Endothelial cell of umbilical vein (primary cell): ENCODE measurements around the gene GET4. TPM values are rescaled to one million over a fixed set of nuclear protein-coding genes. Genes with fewer than 3 reads are reported as not detected.

ENCODE experiments used
- BruUV-seq: library from RNA; stranded (reverse); fragments of 400-500 nt; replicated peaks from 2 replicates; lab custom pipeline; 2021; lab: Mats Ljungman, UMichigan
- CTCF ChIA-PET: fragments of 300-600, 350-600 bp; sonication (Branson Sonifier 250); formaldehyde crosslinking; loops from one replicate; lab custom pipeline; 2021; ENCODE audit warnings: antibody characterized with exemption, inconsistent platforms; lab: Charles Lee
- POLR2A ChIA-PET: fragments of 300-600, 350-600 bp; sonication (Branson Sonifier 250); formaldehyde crosslinking; loops from one replicate; lab custom pipeline; 2021; ENCODE audit warnings: antibody characterized with exemption, inconsistent platforms; lab: Charles Lee
- DNase-seq: peaks from one replicate; pipeline ENCODE4 v3.0.0-alpha.2; 2011; ENCODE audit warnings: low read depth, low spot score
- FAIRE-seq: peaks from 2 replicates; lab custom pipeline; 2011; peaks lifted over from hg19 to GRCh38; lab: Jason Lieb, UNC
- H2AFZ ChIP-seq: 2 replicates; pipeline ENCODE4 v1.6.0; 2012; ENCODE audit warnings: low read depth, low read length, control low read depth, inconsistent platforms
- H3K27ac ChIP-seq: 2 replicates; pipeline ENCODE4 v1.5.1; 2011; ENCODE audit warnings: low read depth, mild to moderate bottlenecking, control low read depth, low read length, moderate library complexity; ENCODE audit not compliant: insufficient read depth
- H3K27me3 ChIP-seq, 2 experiments: 2 replicates each; pipeline versions ENCODE4 v1.6.0 to v1.6.1; 2011; ENCODE audit warnings: low read length in 2 of 2, mixed read lengths in 1 of 2; ENCODE audit not compliant: control insufficient read depth in 2 of 2, insufficient read depth in 2 of 2
- H3K36me3 ChIP-seq, 2 experiments: 2 replicates in 1 of 2; 3 replicates in 1 of 2; pipeline ENCODE4 v1.5.1; 2011; ENCODE audit warnings: low read length in 2 of 2, mild to moderate bottlenecking in 1 of 2, moderate library complexity in 1 of 2; ENCODE audit not compliant: control insufficient read depth in 2 of 2, insufficient read depth in 2 of 2; ENCODE audit errors: extremely low read depth in 1 of 2
- H3K4me1 ChIP-seq: 3 replicates; pipeline ENCODE4 v1.5.1; 2011; ENCODE audit warnings: mild to moderate bottlenecking, low read length; ENCODE audit not compliant: control insufficient read depth, insufficient read depth; ENCODE audit errors: extremely low read depth
- H3K4me2 ChIP-seq: 2 replicates; pipeline ENCODE4 v1.6.1; 2011; ENCODE audit warnings: low read length, control low read depth, mixed read lengths; ENCODE audit not compliant: insufficient read depth
- H3K4me3 ChIP-seq, 3 experiments: fragments of 200-600 bp in 1 of 3; sonication (generic), shearing (Covaris generic) in 1 of 3; replicated peaks in 1 of 3; 2 replicates each; pipeline ENCODE4 v1.5.1; 2011 to 2016; ENCODE audit warnings: control low read depth in 3 of 3, low read length in 3 of 3, mild to moderate bottlenecking in 2 of 3, inconsistent platforms in 1 of 3, low read depth in 1 of 3, moderate library complexity in 1 of 3; ENCODE audit not compliant: insufficient read depth in 1 of 3
- H3K79me2 ChIP-seq: 2 replicates; pipeline ENCODE4 v1.6.0; 2012; ENCODE audit warnings: low read length, inconsistent platforms; ENCODE audit not compliant: control insufficient read depth, insufficient read depth
- H3K9ac ChIP-seq: replicated peaks from 2 replicates; pipeline ENCODE3; 2011; ENCODE audit warnings: low read length, control low read depth; ENCODE audit not compliant: insufficient read depth; ENCODE audit errors: extremely low read depth
- H3K9me1 ChIP-seq: replicated peaks from 3 replicates; pipeline ENCODE4 v1.6.0; 2011; ENCODE audit warnings: mild to moderate bottlenecking, low read length; ENCODE audit not compliant: control insufficient read depth, insufficient read depth; ENCODE audit errors: extremely low read depth
- H3K9me3 ChIP-seq: replicated peaks from 2 replicates; pipeline ENCODE4 v1.5.1; 2012; ENCODE audit warnings: low read length, inconsistent platforms; ENCODE audit not compliant: control insufficient read depth, insufficient read depth
- H4K20me1 ChIP-seq: replicated peaks from 2 replicates; pipeline ENCODE3; 2011; ENCODE audit warnings: mild to moderate bottlenecking, low read length; ENCODE audit not compliant: control insufficient read depth, insufficient read depth; ENCODE audit errors: extremely low read depth
- EZH2 ChIP-seq: IDR thresholded peaks from 2 replicates; pipeline ENCODE4 v1.6.1; 2012; ENCODE audit warnings: borderline replicate concordance, low read depth, mild to moderate bottlenecking, moderate library complexity, low read length, inconsistent platforms; ENCODE audit not compliant: severe bottlenecking
- FOS ChIP-seq: IDR thresholded peaks from 2 replicates; pipeline ENCODE4 v1.6.1; 2011; ENCODE audit warnings: mild to moderate bottlenecking, low read length, moderate library complexity, borderline replicate concordance; ENCODE audit not compliant: insufficient read depth
- GATA2 ChIP-seq: IDR thresholded peaks from 2 replicates; pipeline ENCODE4 v1.7.0; 2011; ENCODE audit warnings: low read depth, mild to moderate bottlenecking, moderate library complexity, mixed read lengths, low read length; ENCODE audit not compliant: insufficient read length, insufficient read depth
- JUN ChIP-seq: IDR thresholded peaks from 2 replicates; pipeline ENCODE4 v1.6.1; 2011; ENCODE audit warnings: borderline replicate concordance, low read depth; ENCODE audit not compliant: insufficient read length, insufficient read depth
- MAX ChIP-seq: IDR thresholded peaks from 2 replicates; pipeline ENCODE4 v1.6.1; 2011; ENCODE audit not compliant: insufficient read depth, insufficient read length
- MYC ChIP-seq: IDR thresholded peaks from one replicate; pipeline ENCODE4 v1.6.1; 2011; ENCODE audit warnings: mild to moderate bottlenecking, low read depth, low read length
- POLR2A ChIP-seq: IDR thresholded peaks from 2 replicates; pipeline ENCODE4 v1.6.1; 2012; ENCODE audit warnings: low read depth, mild to moderate bottlenecking, control low read depth, low read length
- POLR2AphosphoS5 ChIP-seq: IDR thresholded peaks from 2 replicates; pipeline ENCODE4 v1.6.1; 2012; ENCODE audit warnings: low read depth, mild to moderate bottlenecking, control low read depth, low read length, moderate library complexity; ENCODE audit not compliant: insufficient read depth
- dilution Hi-C: fragments of 300-500 bp; cut with MboI; formaldehyde crosslinking; loops from one replicate; pipeline ENCODE4 v1.15.0; 2019; ENCODE audit warnings: low sequenced_read_pairs; ENCODE audit not compliant: extremely low pct_ligation_motif_present
- intact Hi-C: fragments of 100-400 bp; cut with micrococcal nuclease; formaldehyde crosslinking; loops from one replicate; pipeline ENCODE4 v1.10.0; 2022
- polyA plus RNA-seq, 4 experiments: library from polyadenylated mRNA; depleted of rRNA in 3 of 4; stranded (reverse) in 3 of 4; unstranded in 1 of 4; fragments of >200 nt; gene quantifications; 2 replicates each; pipeline versions ENCODE4 v1.2.1 to v1.2.3, GENCODE V29; 2011 to 2012; ENCODE audit warnings: missing spikeins in 1 of 4
- total RNA-seq: library from RNA; stranded (reverse); gene quantifications from 2 replicates; pipeline ENCODE4 v1.2.3, GENCODE V29; 2021
- TF ChIP-seq, protein P1 (sequence below), 2 donors: IDR thresholded peaks; 1 replicate in 1 of 2; 2 replicates in 1 of 2; pipeline ENCODE4 v1.5.1; 2011; ENCODE audit warnings: low read length in 2 of 2, mild to moderate bottlenecking in 2 of 2, moderate library complexity in 2 of 2, control low read depth in 1 of 2, inconsistent platforms in 1 of 2, low read depth in 1 of 2; ENCODE audit not compliant: insufficient read depth in 1 of 2; ENCODE audit errors: extremely low read depth in 1 of 2

Gene GET4
- total and polyA plus RNA-seq, 2 donors (not counting 3 experiments of a cell fraction or from before 2014, with no cell fraction given): 48.4 to 58.1 TPM

DNA sequence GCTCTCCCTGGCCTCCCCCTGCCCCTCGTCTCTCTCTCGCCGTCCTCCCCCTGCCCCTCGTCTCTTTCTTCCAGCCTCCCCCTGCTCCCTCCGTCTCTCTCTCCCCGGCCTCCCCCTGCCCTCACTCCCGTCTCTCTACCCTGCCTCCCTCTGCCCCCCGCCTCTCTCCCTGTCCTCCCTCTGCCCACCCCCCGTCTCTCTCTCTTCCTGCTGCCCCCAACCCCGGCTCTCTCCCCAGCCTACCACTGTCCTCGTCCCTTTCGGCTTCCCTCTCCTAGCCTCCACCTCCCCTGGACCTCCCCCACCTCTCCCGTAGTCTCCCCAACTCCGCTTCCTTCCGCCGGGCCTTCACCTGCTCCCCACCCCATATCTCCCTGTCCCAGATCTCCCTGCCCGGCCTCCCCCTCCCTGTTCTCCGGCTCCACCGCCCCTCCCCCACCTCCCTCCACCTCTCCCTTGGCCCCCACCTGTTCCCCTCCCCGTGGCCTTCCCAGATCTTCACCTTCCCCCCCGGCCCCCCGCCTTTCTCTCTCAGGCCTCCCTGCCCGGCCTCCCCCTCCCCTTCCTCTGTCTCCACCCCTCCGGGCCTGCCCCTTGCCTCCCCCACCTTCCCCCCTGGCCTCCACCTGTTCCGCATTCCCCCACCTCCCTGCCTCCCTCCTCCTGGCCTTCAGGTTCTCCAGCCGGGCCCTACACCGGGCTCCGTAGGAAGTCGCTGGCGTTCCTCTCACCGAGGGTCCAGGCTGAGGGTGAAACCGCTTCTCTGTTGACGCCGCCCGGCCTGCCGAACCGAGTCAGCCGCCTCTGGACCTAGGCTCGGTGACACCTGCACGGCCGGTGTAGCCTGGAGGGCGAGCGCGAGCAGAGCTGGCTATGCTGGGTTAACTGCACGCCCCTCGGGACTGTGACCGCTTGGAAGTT, 1.2 kb downstream of the GET4 start:
- intact Hi-C loops: loop anchor here (2.0 to 5.0 kb wide), 2 partner anchors 65 to 275 kb away; no protein-coding TSS in a partner anchor
- H3K9ac ChIP-seq: peak overlapping the region; percentile 79
- BruUV-seq: no TSS peak
- peak overlapping the region; percentile 66 to 99 (median 75) for H3K4me3 ChIP-seq
- ChIA-PET POLR2A (no interaction called here), CTCF (interaction anchor here (1.0 kb wide), 1 partner anchor 20 kb away, joined by 4 read pairs; no protein-coding TSS in a partner anchor)
- no peak for TF ChIP-seq POLR2A
- no peak for TF ChIP-seq EZH2
- TF ChIP-seq, protein P1, sequence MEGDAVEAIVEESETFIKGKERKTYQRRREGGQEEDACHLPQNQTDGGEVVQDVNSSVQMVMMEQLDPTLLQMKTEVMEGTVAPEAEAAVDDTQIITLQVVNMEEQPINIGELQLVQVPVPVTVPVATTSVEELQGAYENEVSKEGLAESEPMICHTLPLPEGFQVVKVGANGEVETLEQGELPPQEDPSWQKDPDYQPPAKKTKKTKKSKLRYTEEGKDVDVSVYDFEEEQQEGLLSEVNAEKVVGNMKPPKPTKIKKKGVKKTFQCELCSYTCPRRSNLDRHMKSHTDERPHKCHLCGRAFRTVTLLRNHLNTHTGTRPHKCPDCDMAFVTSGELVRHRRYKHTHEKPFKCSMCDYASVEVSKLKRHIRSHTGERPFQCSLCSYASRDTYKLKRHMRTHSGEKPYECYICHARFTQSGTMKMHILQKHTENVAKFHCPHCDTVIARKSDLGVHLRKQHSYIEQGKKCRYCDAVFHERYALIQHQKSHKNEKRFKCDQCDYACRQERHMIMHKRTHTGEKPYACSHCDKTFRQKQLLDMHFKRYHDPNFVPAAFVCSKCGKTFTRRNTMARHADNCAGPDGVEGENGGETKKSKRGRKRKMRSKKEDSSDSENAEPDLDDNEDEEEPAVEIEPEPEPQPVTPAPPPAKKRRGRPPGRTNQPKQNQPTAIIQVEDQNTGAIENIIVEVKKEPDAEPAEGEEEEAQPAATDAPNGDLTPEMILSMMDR (IDR thresholded peaks at IDR 0.05; ENCODE audit: extremely low read depth in 1 of 2, insufficient read depth in 1 of 2, low read depth in 1 of 2, low read length in 2 of 2): no peak
- TF ChIP-seq MAX: no peak
- no peak for TF ChIP-seq JUN
- no peak for TF ChIP-seq GATA2
- no peak for TF ChIP-seq FOS
- no peak for TF ChIP-seq MYC
- no peak for TF ChIP-seq POLR2AphosphoS5
- no peaks in the 10 kb centered on the region for H3K27me3 ChIP-seq
- no peak overlapping the region for H3K27ac ChIP-seq
- no peaks in the 10 kb centered on the region for H3K9me3 ChIP-seq
- dilution Hi-C loops: no loop called here
- H4K20me1 ChIP-seq: no peaks in the 10 kb centered on the region
- H3K79me2 ChIP-seq: peaks cover 53% of the 10 kb centered on the region
- peak overlapping the region; percentile 1 for H3K4me2 ChIP-seq
- FAIRE-seq (peak; percentile 21), DNase-seq (no peak)
- peaks cover 12% of the 10 kb centered on the region for H3K4me1 ChIP-seq
- H2AFZ ChIP-seq: no peak overlapping the region
- no peaks in the 10 kb centered on the region for H3K9me1 ChIP-seq
- H3K36me3 ChIP-seq: peaks cover 0 to 5% of the 10 kb centered on the region in 2 experiments
